ENCODE data around the gene BFSP1.

The BFSP1 gene

DNA sequence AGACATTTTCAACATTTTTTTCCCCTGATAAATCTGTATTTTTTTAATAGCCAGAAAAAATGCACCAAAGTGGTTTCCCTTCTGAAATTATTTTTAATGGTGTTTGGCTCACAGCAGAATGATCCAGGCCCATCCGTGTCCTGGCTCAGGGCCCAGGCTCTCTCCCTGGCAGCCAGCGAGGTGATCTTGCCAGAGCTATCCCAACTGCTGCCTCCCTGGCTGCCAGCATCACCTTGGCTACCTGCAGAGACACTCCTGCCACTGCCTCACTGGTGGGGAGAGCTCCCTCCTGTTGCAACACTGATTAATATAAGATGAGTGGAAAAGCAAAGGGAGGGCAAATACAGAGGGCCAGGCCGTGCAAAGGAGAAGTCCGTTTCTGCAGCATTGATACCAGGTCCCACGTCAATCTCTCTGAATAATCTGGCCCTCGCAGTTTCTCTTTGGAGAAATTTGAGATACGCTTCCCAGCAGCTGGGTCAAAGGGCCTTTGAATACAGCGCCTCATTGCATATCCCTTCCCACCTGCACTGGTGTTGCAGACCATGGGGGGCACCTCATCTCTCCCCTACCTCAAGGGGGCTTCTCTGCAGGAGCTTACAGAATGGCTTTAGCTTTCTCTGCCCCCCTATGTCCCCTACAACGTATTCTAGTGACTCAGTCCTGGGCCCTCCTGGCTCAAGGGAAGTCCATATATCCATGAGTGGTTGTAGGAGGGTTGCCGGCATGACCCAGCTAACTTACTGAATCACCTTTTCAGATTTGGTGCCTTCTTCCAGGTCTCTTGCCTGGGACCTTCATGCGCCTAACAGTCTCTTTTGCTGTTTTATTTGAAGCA, 25.9 kb upstream of the BFSP1 start:
- no peak for DNase-seq

DNA sequence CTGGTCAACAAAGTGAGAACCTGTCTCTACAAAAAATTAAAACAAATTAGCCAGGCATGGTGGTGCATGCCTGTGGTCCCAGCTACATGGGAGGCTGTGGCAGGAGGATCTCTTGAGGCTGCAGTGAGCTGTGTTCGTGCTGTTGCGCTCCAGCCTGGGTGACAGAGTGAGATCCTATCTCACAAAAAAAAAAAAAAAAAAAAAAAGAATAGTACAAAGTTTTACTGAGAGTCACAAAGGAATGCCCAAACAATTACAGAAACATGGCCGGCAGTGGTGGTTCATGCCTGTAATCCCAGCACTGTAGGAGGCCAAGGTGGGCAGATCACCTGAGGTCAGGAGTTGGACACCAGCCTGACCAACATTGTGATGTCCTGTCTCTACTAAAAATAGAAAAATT, 23.9 kb upstream of the BFSP1 start:
- no peak for DNase-seq

DNA sequence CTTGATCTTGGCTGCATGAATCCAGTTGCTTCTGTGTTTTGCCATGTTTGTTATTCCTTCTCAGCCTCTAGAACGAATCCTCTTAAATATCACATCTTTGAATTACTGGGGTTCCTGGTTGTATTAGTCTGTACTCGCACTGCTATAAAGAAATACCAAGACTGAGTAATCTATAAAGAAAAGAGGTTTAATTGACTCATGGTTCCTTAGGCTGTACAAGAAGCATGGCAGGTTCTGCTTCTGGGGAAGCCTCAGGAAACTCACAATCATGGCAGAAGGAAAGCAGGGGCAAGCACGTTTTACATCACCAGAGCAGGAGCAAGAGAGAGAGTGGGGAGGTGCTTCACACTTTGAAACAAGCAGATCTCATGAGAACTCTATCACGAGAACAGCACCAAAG, 18.0 kb upstream of the BFSP1 start:
- DNase-seq: no peak

DNA sequence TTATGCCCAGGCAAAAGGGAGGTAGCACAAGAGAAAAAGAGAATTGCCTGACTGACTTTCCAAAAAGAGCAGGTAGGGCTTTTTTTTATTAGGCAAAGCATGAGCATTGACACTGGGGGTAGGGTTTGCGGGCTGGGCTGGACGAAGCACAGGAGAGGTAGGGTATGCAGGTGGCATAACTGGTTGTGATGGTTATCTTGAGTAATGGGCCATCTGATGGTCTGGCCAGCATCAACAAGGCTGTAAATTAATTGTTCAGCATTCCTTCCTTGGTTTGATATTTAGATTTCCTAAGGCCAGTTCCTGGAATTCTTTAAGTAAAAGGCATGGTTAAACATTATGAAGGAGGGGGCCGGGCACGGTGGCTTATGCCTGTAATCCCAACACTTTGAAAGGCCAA, 13.9 kb upstream of the BFSP1 start:
- no peak for DNase-seq

DNA sequence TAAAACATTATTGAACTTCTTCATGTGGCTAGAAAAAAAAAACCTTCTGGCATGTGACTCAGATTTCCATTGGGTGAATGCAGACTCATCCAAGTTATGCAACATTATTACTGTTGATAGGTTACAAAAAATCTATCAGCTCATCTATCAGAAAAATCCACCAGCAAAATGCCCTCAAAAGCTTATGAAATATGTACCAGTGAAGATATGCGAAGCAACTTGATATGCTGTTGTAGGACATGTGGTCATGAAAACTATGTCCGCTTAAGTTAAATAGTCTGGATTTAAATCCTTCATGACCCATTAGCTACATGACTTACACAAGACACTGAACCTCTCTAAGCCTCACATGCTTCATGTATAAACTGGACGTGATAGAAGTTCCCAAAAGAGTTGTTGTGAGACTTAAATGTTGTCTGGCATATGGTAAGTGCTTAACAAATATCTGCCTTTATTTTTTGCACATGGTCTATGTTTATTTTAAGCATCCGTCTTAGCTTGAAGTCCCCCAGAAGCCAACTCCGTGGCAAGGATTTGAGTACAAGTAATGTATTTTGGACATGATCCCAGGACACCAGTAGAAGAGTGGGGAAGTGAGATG, 12.5 kb upstream of the BFSP1 start:
- no peak for DNase-seq

DNA sequence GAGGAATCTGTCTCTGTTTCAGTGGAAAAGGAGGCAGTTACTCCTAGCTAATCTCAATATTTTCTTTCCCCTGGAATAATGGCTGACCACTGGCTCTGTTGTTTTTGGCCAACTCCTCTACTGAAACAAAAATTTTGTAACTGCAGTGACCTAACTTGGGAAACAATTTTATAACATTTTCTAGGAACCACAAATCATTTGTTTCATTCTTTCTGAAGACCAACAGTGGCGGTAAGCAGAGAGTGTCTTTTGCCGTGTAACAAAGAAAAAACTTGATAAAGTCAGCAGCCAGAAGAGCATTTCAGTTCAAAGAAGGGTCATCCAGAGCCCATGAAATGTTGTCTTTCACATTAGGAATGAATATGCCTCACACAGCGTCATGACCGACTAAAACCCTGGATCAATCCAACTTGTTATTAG, 11.8 kb upstream of the BFSP1 start:
- DNase-seq: peak; percentile 39

DNA sequence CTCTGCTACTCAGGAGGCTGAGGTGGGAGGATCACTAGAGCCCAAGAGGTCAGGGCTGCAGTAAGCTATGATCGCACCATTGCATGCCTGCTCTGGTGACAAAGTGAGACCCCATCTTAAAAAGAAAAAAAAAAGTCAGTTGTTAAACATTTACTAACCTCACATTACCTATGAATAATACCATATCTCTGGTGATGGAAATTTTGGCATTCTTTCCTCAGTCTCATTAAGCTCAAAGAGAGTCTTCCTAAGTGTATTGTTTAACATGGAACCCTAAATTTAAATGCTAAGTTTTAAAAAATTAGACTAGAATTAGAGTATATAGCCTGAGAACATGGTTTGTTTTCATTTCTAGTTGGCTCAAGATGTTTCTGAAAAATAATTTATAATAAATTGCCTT, 11.3 kb upstream of the BFSP1 start:
- DNase-seq: no peak

DNA sequence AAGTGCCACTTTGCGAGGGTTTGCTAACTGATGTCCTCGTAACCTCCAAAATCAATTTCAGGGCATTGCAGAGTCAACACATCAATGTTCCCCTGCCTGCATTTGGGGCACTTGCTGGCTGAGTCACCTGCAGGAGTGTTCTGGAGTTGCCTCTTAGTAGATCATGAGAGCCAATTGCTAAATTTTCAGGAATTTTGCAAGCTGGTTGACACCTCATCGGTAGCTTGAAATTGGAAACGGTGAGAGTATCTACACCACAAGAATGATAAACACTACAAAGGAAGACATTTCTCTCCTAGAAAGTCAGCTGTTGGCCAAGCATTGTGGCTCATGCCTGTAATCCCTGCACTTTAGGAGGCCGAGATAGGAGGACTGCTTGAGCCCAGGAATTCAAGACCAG, 10.8 kb upstream of the BFSP1 start:
- DNase-seq: no peak

DNA sequence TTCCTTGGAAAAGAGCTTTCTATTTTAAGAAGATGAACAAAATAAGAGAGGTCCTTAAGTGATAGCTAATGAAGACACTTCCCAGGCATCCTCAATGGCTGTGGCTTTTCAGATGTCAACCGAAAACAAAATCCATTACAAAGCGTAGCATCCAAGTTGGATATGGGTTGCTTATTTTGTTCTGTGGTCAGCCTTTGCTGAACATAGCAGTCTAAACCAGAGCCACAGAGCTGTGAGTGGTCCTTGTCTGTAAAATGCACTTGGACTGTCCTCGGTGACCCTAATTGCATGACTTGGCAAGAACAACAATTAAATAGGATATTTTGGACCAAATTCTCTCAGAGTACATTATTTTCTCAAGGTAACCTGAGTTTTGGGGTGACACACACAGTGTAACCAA, 10.4 kb upstream of the BFSP1 start:
- DNase-seq: no peak

DNA sequence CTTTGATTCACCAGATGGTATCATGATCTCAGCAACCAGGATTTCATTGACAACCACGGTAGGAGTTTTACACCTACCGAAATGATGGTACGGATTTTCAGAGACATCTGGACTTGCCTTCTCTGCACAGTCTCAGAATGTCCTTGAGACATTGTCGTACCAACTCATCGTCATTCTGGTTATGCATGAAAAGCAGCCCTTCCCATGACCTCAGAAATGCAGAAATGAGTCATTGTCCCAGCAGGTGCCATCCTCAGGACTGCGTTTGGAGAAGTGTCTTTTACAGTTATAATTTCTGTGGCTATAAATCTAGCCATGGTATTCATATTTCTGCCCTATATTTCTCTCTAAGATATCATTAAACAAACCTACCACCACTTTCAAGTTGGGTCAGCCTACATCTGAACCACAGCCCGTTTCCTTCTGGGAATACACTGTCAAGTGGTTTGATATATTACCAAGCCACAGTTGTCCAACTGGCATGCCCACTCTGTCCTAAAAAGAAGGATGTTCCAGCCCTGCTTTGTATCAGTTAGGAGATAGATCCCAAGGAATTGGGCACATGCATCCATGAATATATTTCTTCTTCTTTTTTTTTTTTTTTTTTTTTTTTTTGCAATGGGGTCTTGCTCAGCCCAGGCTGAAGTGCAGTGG, 7.5 kb upstream of the BFSP1 start:
- DNase-seq: no peak

DNA sequence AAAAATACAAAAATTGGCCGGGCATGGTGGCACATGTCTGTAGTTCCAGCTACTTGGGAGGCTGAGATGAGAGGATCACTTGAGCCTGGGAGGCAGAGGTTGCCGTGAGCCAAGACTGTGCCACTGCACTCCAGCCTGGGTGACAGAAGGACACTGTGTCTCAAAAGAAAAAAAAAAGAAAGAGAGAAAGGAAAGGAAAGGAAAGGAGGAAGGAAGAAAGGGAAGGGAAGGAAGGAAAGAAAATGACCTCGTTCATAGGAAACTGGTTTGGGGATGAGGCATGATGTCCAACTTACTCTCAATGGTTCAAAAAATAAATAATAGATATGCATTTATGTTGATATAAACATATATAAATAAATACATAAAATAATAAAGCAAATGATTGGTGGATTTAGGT, 6.8 kb upstream of the BFSP1 start:
- no peak for DNase-seq

DNA sequence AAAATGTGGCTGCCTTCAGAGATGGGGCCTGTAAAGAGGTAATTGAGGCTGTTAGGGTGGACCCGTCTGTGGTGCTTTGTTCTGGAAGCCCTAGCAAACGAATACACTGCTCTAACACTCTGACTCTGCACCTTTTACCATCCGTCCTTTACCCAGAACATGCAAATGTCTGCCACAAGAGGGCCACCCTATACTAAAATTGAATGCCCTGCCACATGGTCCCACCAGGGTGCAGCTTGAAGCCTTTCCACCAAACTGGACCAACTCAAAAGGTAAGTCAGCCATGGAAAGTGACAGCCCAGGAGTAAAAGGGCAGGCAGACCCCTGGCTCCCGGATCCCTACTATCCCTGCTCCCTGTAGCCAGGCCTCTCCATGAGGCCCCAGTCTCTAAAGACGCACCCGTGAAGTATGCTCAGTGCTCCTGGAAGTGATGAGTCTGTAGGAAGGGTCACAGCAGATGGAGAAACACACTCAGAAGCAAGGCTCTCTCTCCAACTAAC, 5.8 kb upstream of the BFSP1 start:
- DNase-seq: peak; percentile 44

DNA sequence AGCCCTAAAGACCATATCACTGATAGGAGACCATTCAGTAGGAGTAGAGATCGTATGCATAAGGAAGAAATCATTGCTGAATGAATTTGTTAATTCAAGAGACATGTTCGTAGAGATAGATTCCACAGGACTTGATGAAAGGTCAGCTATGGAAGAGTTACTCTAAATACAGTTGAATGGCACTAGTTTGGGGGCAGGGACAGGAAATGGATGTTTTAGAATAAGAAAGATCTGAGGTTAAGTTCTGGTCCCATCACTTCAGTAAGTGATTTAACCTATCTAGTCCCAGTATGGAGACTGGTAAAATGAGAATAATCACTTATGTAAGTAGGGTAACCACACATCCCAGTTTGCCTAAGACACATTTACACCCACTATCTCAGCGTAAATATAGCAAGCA, 2.9 kb upstream of the BFSP1 start:
- no peak for DNase-seq

DNA sequence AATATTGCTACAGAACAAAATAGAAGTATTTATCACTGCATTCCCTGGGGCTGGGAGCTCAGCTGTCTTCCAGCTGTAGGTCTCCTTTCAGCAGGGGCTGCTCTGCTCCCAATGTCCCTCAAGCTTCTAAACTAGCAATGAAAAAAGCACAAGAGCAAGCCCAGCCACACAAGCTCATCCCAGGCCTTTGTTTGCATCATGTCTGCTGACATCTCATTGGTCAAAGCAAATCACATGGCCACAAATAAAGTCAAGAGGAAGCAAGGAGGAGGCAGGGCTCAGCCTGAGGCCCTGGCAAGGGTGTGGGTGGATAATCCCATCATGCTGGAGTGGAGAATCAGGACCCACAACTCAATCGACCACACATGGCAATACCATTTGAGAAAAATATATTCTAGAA, 2.2 kb upstream of the BFSP1 start:
- peak; percentile 10 for DNase-seq

DNA sequence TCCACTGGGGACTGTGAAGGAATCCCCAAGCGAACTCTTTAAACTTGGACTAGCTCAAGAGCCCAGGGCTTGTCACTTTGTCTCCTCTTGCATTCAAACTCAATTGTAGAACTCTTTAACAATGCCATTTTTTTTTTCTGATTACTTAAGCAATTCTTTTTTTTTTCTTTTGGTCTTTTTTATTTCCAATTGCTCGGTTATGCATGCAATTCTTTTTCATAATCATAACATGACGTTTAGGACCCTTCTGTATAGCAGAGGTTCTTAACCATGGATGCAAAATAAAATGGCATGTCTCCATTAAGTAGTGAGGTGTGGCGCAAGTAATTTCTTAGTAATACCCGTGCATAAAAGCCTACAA, 466 bp upstream of the BFSP1 start:
- no peak for DNase-seq

DNA sequence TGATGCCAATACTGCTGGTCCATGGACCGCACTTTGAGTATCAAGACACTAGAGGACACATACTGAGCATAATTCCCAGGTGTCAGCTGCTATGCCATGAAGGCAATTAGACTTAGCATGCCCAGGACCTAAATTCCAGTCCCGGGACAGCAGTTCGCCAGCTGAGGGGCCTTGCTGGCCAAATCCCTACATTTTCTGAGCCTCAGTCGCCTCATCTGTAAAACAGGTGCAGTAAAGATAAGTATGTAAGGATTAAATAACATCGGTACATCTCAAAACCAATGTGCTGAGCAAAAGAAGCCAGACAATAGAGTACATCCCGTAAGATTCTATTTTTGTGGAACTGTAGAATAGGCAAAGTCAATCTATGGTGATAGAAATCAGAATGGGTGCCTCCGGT, 1.0 kb downstream of the BFSP1 start:
- DNase-seq: no peak

DNA sequence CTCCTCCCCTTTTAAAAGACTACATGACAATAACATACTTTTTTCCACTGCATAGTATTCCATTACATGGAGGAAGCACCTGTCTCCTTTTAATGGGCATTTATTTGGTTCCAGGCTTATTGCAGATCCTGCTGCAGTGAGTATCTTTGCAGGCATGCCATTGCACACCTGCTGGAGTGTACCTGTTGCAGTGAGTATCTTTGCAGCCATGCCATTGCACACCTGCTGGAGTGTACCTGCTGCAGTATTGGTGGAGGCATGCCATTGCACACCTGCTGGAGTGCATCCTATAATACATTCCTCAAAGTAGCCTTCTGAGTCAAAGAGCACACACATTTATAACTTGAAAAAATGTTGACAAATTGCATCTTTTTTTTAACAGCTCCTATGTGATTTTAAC, 1.6 kb downstream of the BFSP1 start:
- no peak for DNase-seq

DNA sequence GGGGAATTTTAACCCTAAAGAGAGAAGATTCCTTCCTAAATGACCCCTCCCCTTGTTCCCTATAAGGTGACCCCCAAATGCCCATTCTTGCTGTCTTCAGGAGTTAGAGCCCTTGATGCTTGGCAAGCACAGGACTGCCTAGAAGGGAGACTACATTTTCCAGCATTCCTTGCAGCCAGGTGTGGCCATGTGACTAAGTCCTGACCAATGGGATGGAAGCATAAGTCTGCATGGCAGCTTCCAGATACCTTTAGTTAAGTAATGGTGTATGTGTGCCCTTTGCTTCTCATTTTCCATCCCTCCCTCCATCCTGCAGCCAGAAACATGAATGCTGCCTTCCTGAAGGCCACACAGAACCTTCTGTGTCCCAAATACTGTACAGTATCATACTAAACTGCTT, 5.5 kb downstream of the BFSP1 start:
- DNase-seq: no peak

DNA sequence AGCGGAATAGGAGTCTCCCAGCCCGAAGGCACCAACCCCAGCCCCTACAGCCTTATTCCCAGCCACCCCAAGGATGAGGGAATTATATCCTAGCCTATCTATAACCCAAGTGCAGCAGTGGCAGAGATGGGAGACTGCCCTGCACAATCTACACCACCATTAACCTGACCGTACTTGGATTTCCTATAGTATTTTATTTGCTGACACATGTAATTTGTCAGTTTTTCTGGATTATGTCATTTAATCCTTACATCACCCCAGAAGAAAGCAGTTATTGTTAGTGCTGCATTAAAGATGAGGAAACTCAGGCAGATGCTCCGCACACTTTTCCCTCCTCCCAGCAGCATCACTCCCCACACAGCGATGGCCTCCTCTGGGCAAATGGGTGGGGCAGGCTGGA, 6.0 kb downstream of the BFSP1 start:
- DNase-seq: no peak

DNA sequence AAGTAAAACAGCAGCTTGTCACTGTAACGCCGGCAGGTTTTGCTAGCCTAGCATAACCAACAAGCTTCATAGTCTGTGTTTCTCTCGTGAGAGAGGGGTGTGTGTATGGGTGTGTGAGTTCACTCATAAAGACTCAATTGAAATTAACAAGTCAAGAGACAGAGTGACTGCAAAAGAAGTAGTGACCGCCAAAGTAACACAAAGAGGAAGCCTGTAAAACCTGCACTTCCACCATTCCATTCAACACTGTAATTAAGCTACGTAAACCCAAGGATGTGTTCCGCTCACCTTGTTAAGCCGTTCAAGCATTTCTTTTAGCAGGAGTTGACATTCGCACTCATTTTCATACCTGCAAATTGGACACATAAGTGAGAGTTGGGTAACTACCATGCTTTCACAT, 6.6 kb downstream of the BFSP1 start:
- DNase-seq: no peak

DNA sequence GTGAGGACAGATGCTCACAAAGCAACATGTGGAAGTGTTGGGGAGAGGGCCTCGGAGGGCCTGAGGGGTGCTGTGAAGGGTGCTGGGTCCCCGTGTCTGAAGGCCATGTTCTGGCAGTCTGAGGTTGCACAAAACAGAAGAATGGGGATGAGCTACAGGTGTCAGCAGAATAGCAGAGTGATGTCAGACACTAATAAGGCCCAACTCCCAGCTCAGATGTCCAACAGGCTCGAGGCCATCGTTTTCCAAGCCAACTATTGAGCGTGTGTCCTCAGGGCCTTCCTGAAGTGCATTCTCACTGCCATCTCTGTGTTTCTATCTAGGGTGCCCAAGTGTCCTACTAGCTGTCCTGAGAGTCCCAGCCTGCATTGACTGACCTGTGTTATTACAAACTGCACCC, 7.9 kb downstream of the BFSP1 start:
- DNase-seq: no peak

DNA sequence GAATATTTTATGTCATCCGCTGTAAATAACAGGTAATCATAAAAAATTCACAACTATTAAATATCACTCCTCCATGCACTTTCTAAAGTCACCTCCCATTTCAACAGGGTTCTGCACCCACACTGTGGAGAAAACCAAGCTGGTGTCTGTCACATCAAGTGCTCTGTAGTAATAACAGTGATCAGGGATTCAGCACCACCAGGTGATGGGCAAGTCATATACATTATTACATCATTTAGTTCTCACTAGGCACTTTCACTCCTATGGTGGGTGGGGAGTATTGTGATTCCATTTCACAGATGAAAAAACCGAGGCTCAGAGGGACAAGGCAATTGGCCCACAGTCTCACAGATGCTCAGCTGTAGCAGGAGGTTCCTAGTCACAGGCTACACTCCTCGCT, 8.7 kb downstream of the BFSP1 start:
- DNase-seq: no peak

DNA sequence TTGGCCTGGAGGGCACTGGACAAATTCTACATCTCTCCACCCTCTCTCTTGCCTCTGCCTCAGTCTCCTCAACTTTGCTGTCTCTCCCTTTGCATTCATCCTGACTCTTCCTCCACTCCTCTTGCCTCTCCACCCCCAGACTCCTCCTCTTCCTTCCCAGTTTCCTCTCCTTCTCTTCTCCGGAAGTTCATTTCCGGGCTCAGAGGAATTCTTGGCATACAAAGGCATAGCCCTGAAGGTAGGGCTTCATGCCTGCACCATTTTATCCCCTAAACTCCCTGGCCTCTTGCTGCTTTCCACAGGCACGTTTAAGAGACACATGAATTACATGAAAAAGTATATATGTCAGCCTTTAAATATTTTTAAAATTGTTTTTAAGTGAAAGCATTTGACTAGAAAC, 10.6 kb downstream of the BFSP1 start:
- DNase-seq: no peak

DNA sequence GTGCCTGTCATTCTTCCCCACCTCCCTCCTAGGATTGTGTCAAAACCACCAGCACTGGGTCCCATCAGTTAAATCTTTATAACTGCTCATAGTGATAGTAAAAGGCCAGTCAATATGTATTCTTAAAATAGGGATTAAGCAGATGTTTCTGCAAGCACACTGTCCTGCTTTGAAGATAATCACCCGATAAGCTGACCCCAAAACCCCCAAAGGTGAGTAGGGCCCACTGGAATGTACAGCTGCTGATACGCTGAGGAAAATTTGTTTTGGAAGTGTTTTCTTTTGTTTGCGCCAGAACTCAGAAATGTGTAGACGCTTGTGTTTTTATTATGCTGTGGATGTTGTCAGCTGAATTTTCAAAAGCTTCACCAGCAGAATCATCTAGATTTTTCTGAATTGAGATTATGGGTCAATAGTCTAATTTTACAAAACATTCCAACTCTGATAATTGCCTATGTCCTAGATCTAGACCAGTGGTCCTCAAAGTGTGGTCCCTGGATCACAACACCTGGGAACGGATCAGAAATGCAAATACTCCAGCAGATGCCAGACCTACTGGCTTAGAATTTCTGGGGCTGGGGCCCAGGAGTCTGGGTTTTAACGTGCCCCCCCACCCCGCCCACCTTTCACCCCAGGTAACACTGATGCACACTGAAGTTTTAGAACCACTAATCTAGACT, 11.4 kb downstream of the BFSP1 start:
- no peak for DNase-seq
